SK-N-MC (cell line): ENCODE data around the gene TMC2.

ENCODE experiments used
- DNase-seq: peaks from one replicate; pipeline ENCODE4 v3.0.0-alpha.2; 2011; ENCODE audit warnings: low read depth, low spot score
- H3K27ac ChIP-seq: fragments of 200-600 bp; sonication (generic); 2 replicates; pipeline ENCODE4 v1.5.1; 2016; ENCODE audit warnings: mixed run types
- H3K36me3 ChIP-seq: fragments of 200-600 bp; sonication (generic); 2 replicates; pipeline ENCODE4 v1.6.1; 2017; ENCODE audit warnings: antibody characterized with exemption, low read length, mixed read lengths; ENCODE audit not compliant: insufficient read depth
- H3K4me3 ChIP-seq: fragments of 200-600 bp; sonication (generic); 2 replicates; pipeline ENCODE4 v1.5.1; 2016
- H3K9ac ChIP-seq: fragments of 200-600 bp; sonication (generic); 2 replicates; pipeline ENCODE4 v1.8.0; 2017; ENCODE audit warnings: mixed run types, mixed read lengths; ENCODE audit not compliant: insufficient read length
- H3K9me3 ChIP-seq: fragments of 200-600 bp; sonication (generic); 2 replicates; pipeline ENCODE4 v1.6.1; 2017; ENCODE audit warnings: low read depth, mild to moderate bottlenecking, antibody characterized with exemption, low read length, moderate library complexity, mixed read lengths
- EZH2 ChIP-seq: fragments of 200-600 bp; sonication (generic); IDR thresholded peaks from one replicate; pipeline ENCODE4 v1.6.1; 2017; ENCODE audit warnings: antibody characterized with exemption
- FOXP2 ChIP-seq: optimal IDR thresholded peaks from 2 replicates; pipeline ENCODE3; 2011; ENCODE audit warnings: mild to moderate bottlenecking, moderate library complexity; ENCODE audit not compliant: insufficient read depth; ENCODE audit errors: extremely low read length, control extremely low read depth
- POLR2AphosphoS5 ChIP-seq: IDR thresholded peaks from 2 replicates; pipeline ENCODE4 v1.6.1; 2012; ENCODE audit warnings: mild to moderate bottlenecking, low read depth, low read length, borderline replicate concordance

The TMC2 gene

DNA sequence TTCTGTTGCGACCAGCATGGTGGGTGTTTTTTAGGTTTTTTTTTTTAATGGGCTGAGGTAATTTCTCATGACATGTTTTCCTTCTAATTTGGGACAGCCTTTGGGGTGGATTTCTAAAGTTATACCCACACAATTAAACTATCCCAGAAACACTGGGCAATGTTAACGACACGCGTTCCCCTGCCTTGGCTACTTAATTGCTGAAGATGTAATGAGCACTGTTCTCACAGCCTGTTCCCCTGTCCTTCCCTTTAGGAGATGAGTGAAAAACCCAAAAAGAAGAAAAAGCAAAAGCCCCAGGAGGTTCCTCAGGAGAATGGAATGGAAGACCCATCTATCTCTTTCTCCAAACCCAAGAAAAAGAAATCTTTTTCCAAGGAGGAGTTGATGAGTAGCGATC is 121.3 kb downstream of the TMC2 start:
- Histone ChIP-seq H3K9ac (no peak overlapping the region), H3K27ac (peak overlapping the region; percentile 51), H3K4me3 (no peak overlapping the region), H3K36me3 (peaks cover 81% of the 10 kb centered on the region), H3K9me3 (no peaks in the 10 kb centered on the region)
- TF ChIP-seq FOXP2 (no peak), POLR2AphosphoS5 (no peak), EZH2 (no peak)
- no peak for DNase-seq

- no peak for DNase-seq
- Histone ChIP-seq H3K9me3 (no peaks in the 10 kb centered on the region), H3K9ac (no peak overlapping the region), H3K27ac (peak overlapping the region; percentile 42), H3K4me3 (no peak overlapping the region), H3K36me3 (peaks cover 72% of the 10 kb centered on the region)
- TF ChIP-seq POLR2AphosphoS5, result peak; percentile 75
- TF ChIP-seq EZH2, result no peak
Measured at GRCh38 chr20:2658414-2659354, 122.3 kb downstream of the TMC2 start.

- no peak for DNase-seq
- TF ChIP-seq FOXP2 (no peak), POLR2AphosphoS5 (no peak), EZH2 (no peak)
- no peak overlapping the region for H3K9ac ChIP-seq
- peaks cover 64% of the 10 kb centered on the region for H3K36me3 ChIP-seq
- no peak overlapping the region for H3K4me3 ChIP-seq
- H3K9me3 ChIP-seq, result no peaks in the 10 kb centered on the region
- H3K27ac ChIP-seq, result no peak overlapping the region
Measured at GRCh38 chr20:2659547-2659946, 123.2 kb downstream of the TMC2 start.

GRCh38 chr20:2663364-2663886 is 127.1 kb downstream of the TMC2 start:
- no peak for DNase-seq
- Histone ChIP-seq H3K36me3 (peaks cover 25% of the 10 kb centered on the region), H3K4me3 (peak overlapping the region; percentile 90), H3K27ac (peak overlapping the region; percentile 71; the same call in 1 of the 2 replicates), H3K9ac (peak overlapping the region; percentile 95), H3K9me3 (no peaks in the 10 kb centered on the region)
- no peak for TF ChIP-seq POLR2AphosphoS5
- no peak for TF ChIP-seq EZH2
- no peak for TF ChIP-seq FOXP2

DNA sequence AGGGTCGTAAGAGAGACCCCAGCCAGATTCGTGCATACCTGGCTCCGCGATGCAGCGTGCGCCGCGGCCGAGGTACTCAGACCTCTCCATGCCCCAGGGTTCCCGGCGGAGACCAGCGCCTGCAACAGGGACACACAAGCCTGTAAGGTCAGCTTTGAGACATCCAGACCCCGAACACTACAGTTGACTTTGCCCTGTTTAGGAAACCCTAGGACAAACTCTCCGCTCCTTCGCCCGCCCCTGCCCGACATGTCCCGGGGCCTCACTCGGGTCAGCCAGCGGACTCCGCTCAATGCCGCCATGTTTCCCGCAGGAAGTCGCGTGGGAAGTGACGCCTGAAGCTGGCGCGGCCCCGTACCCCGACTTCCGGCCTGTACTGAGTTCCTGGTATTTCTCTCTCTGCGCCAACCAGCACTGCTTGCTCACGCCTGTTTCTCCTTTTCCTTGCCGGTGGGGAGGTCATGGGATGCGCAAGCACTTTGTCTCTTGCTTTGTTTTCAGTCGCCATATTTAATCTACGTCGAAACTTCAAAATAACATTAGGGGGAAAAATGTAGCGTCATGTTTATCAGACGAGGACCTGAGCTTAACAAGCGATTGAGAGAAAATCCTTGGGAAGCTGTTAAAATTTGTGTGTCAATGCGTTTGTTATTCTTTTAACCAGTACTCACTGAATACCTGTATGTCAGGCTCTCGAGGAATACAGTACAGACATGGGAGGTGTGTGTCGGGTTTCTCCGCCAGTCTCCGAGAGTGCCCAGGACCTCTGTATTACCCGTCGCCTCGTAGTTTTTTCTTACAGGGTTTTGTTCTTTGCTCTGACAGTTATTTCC is 127.7 kb downstream of the TMC2 start, which contains the start of gene IDH3B:
Gene IDH3B, minus strand, starts transcription at position 330 of the 833 bp plus-strand sequence. Its CDS starts 28 bp downstream, at position 302.
- peak; percentile 69 for DNase-seq
- TF ChIP-seq FOXP2 (no peak), EZH2 (no peak), POLR2AphosphoS5 (peak; percentile 96)
- Histone ChIP-seq H3K36me3 (peaks cover 18% of the 10 kb centered on the region), H3K4me3 (peak within 1 kb of the TSS; percentile 90), H3K27ac (peak within 1 kb of the TSS; percentile 97), H3K9ac (peak within 1 kb of the TSS; percentile 95), H3K9me3 (no peaks in the 10 kb centered on the region)

GRCh38 chr20:2671977-2672376 is 135.6 kb downstream of the TMC2 start:
- no peaks in the 10 kb centered on the region for H3K36me3 ChIP-seq
- H3K9me3 ChIP-seq, result no peaks in the 10 kb centered on the region
- TF ChIP-seq FOXP2 (no peak), POLR2AphosphoS5 (no peak), EZH2 (no peak)
- H3K9ac ChIP-seq, result no peak overlapping the region
- no peak overlapping the region for H3K4me3 ChIP-seq
- no peak for DNase-seq
- no peak overlapping the region for H3K27ac ChIP-seq

GRCh38 chr20:2672446-2672845 is 136.1 kb downstream of the TMC2 start:
- DNase-seq, result no peak
- no peak overlapping the region for H3K27ac ChIP-seq
- H3K9ac ChIP-seq, result no peak overlapping the region
- no peaks in the 10 kb centered on the region for H3K9me3 ChIP-seq
- H3K4me3 ChIP-seq, result no peak overlapping the region
- H3K36me3 ChIP-seq, result no peaks in the 10 kb centered on the region
- TF ChIP-seq FOXP2, result no peak
- no peak for TF ChIP-seq EZH2
- TF ChIP-seq POLR2AphosphoS5, result no peak

GRCh38 chr20:2673453-2673852 is 137.1 kb downstream of the TMC2 start:
- Histone ChIP-seq H3K9me3 (no peaks in the 10 kb centered on the region), H3K9ac (no peak overlapping the region), H3K4me3 (no peak overlapping the region), H3K36me3 (no peaks in the 10 kb centered on the region), H3K27ac (no peak overlapping the region)
- DNase-seq, result no peak
- no peak for TF ChIP-seq EZH2
- no peak for TF ChIP-seq POLR2AphosphoS5
- TF ChIP-seq FOXP2, result no peak
